Peyer's patch (tissue), 4 donors: Measurements from ENCODE around the gene VTI1B.

Experiments
- POLR2A ChIP-seq, 2 donors: fragments of 450-650 bp; IDR thresholded peaks; one replicate each; pipeline ENCODE4 v1.5.1; 2017; ENCODE audit warnings: antibody characterized with exemption in 2 of 2, mild to moderate bottlenecking in 2 of 2, moderate library complexity in 2 of 2
- TF ChIP-seq, protein P1 (sequence below), 6 experiments: fragments of 450-650 bp in 4 of 6; fragments of 200-600 bp in 2 of 6; sonication (generic) in 1 of 6; IDR thresholded peaks; one replicate each; pipeline ENCODE4 v1.5.1; 2017 to 2019; ENCODE audit warnings: antibody characterized with exemption in 6 of 6, mild to moderate bottlenecking in 3 of 6, moderate library complexity in 1 of 6

DNA sequence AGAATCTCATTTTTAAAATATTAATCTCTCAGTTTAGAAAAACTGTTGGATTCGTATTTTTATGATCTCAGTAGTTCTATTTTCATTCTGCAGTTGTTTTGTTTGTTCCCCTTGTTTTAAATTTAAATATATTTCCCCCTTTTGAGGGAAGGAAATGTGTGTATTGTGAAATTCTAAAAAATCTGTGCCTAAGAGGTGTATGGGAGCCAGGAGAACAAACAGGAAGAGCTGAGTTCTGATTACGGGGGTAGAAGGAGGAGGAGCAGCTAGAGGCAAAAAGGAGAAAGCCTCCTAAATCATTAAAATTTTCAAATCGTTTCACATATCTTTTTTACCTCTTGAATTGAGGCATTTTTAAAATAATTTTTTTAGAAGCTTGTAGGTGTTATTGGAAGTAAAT is 29.6 kb upstream of the VTI1B start:
- TF ChIP-seq, protein P1, sequence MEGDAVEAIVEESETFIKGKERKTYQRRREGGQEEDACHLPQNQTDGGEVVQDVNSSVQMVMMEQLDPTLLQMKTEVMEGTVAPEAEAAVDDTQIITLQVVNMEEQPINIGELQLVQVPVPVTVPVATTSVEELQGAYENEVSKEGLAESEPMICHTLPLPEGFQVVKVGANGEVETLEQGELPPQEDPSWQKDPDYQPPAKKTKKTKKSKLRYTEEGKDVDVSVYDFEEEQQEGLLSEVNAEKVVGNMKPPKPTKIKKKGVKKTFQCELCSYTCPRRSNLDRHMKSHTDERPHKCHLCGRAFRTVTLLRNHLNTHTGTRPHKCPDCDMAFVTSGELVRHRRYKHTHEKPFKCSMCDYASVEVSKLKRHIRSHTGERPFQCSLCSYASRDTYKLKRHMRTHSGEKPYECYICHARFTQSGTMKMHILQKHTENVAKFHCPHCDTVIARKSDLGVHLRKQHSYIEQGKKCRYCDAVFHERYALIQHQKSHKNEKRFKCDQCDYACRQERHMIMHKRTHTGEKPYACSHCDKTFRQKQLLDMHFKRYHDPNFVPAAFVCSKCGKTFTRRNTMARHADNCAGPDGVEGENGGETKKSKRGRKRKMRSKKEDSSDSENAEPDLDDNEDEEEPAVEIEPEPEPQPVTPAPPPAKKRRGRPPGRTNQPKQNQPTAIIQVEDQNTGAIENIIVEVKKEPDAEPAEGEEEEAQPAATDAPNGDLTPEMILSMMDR (IDR thresholded peaks at IDR 0.05), result no peak
- TF ChIP-seq POLR2A (IDR thresholded peaks at IDR 0.05), result no peak
